Adrenal gland (tissue), 12 donors: ENCODE measurements around the gene MRPL9. TPM values are rescaled to one million over a fixed set of nuclear protein-coding genes. Genes with fewer than 3 reads are reported as not detected.
"Not testable (repeated sequence)": the region's sequence is repeated elsewhere in the genome, so short reads cannot be mapped to it uniquely, and the experiment has no call there.

Experiments used
- DNase-seq, 7 donors: peaks; one replicate each; pipeline ENCODE4 v3.0.0-alpha.2; 2019 to 2020
- H3K27ac ChIP-seq, 5 donors: fragments of 200-600 bp; sonication (generic) in 4 of 5; 1 replicate in 3 of 5; 2 replicates in 2 of 5; pipeline versions ENCODE4 v1.5.1 to v1.8.0; 2016 to 2020; ENCODE audit warnings: mild to moderate bottlenecking in 1 of 5
- H3K27me3 ChIP-seq: fragments of 200-600 bp; 2 replicates; pipeline ENCODE4 v1.8.0; 2021
- H3K36me3 ChIP-seq, 2 donors: fragments of 200-600 bp; replicated peaks in 1 of 2; 1 replicate in 1 of 2; 2 replicates in 1 of 2; pipeline versions ENCODE4 v1.5.1 to v1.8.0; 2018 to 2022
- H3K4me1 ChIP-seq, 2 donors: fragments of 200-600 bp; replicated peaks in 1 of 2; 1 replicate in 1 of 2; 2 replicates in 1 of 2; pipeline versions ENCODE4 v1.5.1 to v1.8.0; 2018 to 2021
- H3K4me3 ChIP-seq, 4 donors: fragments of 200-600 bp; sonication (generic) in 3 of 4; one replicate each; pipeline ENCODE4 v1.5.1; 2016 to 2018
- H3K9me3 ChIP-seq, 3 donors: fragments of 200-600 bp; sonication (generic) in 1 of 3; replicated peaks in 1 of 3; 1 replicate in 2 of 3; 2 replicates in 1 of 3; pipeline versions ENCODE4 v1.5.1 to v1.8.0; 2016 to 2021
- CTCF ChIP-seq, 6 experiments: fragments of 450-650 bp in 4 of 6; fragments of 200-600 bp in 2 of 6; sonication (generic) in 1 of 6; IDR thresholded peaks; 1 replicate in 5 of 6; 2 replicates in 1 of 6; pipeline versions ENCODE4 v1.5.1 to v1.8.0; 2016 to 2021; ENCODE audit warnings: antibody characterized with exemption in 6 of 6, mild to moderate bottlenecking in 2 of 6, moderate library complexity in 1 of 6
- POLR2A ChIP-seq, 2 donors: fragments of 450-650 bp; IDR thresholded peaks; one replicate each; pipeline ENCODE4 v1.6.1; 2017; ENCODE audit warnings: antibody characterized with exemption in 2 of 2, mild to moderate bottlenecking in 2 of 2, moderate library complexity in 1 of 2
- WGBS, 4 donors: extraction: QIAGEN DNeasy Blood & Tissue Kit in 2 of 4; methylation state at CpG; one replicate each; pipeline versions ENCODE4 v1.1.5 to v1.1.7; 2013 to 2017; 5-methylcytosine and 5-hydroxymethylcytosine counted together
- intact Hi-C, 2 donors: fragments of 100-400 bp; cut with DNase I; formaldehyde crosslinking; loops; one replicate each; pipeline versions ENCODE4 v1.14.1 to v1.15.0; 2022 to 2023
- polyA plus RNA-seq, 3 donors: library from polyadenylated mRNA; stranded (reverse); fragments of 200-250 nt in 2 of 3; fragments of 350-450 nt in 1 of 3; fragmentation: Illumina TruSeq in 1 of 3; extraction: RNeasy Lipid Tissue Mini Kit (QIAGEN cat#74804) in 1 of 3; gene quantifications; one replicate each; pipeline ENCODE4 v1.2.3, GENCODE V29; 2013 to 2014
- total RNA-seq, 9 donors: library from RNA; depleted of rRNA in 4 of 9; stranded (reverse); fragments of >200 nt in 4 of 9; fragments of 120-200 nt in 1 of 9; fragmentation: NEBNext Ultra II Directional in 1 of 9; extraction: Animal tissue kit (Norgen Biotek cat#: 25700) in 1 of 9; gene quantifications; one replicate each; pipeline versions ENCODE4 v1.1.0 to v1.2.4, GENCODE V29; 2013 to 2023
- donor health status: healthy with polysubstance abuse.
- donor health status: Bipolar disorder and iron deficiency.
- donor health status: DM: yes; HTN: yes; CAD: no.
- donor health status: DM: no; HTN: no; CAD: no.
- donor health status: DM: no; HTN: no; CAD: no.
- donor health status: DM: yes; HTN: yes; CAD: no.

MRPL9 gene
- total and polyA plus RNA-seq, 12 donors = 42.0 to 127 (median 65.2) TPM

- intact Hi-C loops = no loop called here
- Histone ChIP-seq H3K9me3 (no peaks in the 10 kb centered on the region), H3K4me1 (no peaks in the 10 kb centered on the region), H3K36me3 (peaks cover 0 to 28% of the 10 kb centered on the region in 2 donors), H3K27ac (no peak overlapping the region), H3K27me3 (no peaks in the 10 kb centered on the region), H3K4me3 (no peak overlapping the region)
- no peak for TF ChIP-seq POLR2A (IDR thresholded peaks at IDR 0.05)
- no peak for TF ChIP-seq CTCF (IDR thresholded peaks at IDR 0.05)
- DNase-seq = no peak
- 77 to 98% (median 85%) methylated on average over 3 of the region's 3 CpGs for WGBS, 4 donors
Observed at GRCh38 chr1:151776665-151777062, 13.4 kb upstream of the MRPL9 start.

- DNase-seq = no peak
- Histone ChIP-seq H3K9me3 (no peaks in the 10 kb centered on the region), H3K27ac (no peak overlapping the region), H3K36me3 (peaks cover 0 to 28% of the 10 kb centered on the region in 2 donors), H3K27me3 (no peaks in the 10 kb centered on the region), H3K4me1 (no peaks in the 10 kb centered on the region), H3K4me3 (no peak overlapping the region)
- TF ChIP-seq CTCF (IDR thresholded peaks at IDR 0.05) = no peak
- no peak for TF ChIP-seq POLR2A (IDR thresholded peaks at IDR 0.05)
- 94 to 95% (median 94%) methylated on average over 7 of the region's 7 CpGs for WGBS, 4 donors
- intact Hi-C loops = no loop called here
Observed at GRCh38 chr1:151775894-151776664, 12.8 kb upstream of the MRPL9 start.

- no peaks in the 10 kb centered on the region for H3K4me1 ChIP-seq
- H3K9me3 ChIP-seq = no peaks in the 10 kb centered on the region
- TF ChIP-seq CTCF (IDR thresholded peaks at IDR 0.05) = no peak
- H3K27ac ChIP-seq = no peak overlapping the region
- H3K36me3 ChIP-seq = peaks cover 0 to 28% of the 10 kb centered on the region in 2 donors
- 68 to 98% (median 79%) methylated on average over 3 of the region's 3 CpGs for WGBS, 4 donors
- DNase-seq = no peak
- H3K27me3 ChIP-seq = no peaks in the 10 kb centered on the region
- intact Hi-C loops = no loop called here
- no peak overlapping the region for H3K4me3 ChIP-seq
Observed at GRCh38 chr1:151774256-151774922, 11.1 kb upstream of the MRPL9 start.

GRCh38 chr1:151773702-151774101 lies 10.4 kb upstream of the MRPL9 start:
- DNase-seq = no peak
- no peak for TF ChIP-seq CTCF (IDR thresholded peaks at IDR 0.05)
- TF ChIP-seq POLR2A (IDR thresholded peaks at IDR 0.05) = no peak
- Histone ChIP-seq H3K4me1 (no peaks in the 10 kb centered on the region), H3K27me3 (no peaks in the 10 kb centered on the region), H3K36me3 (peaks cover 0 to 27% of the 10 kb centered on the region in 2 donors), H3K27ac (no peak overlapping the region), H3K9me3 (no peaks in the 10 kb centered on the region), H3K4me3 (no peak overlapping the region)
- intact Hi-C loops = no loop called here
- 61 to 84% (median 69%) methylated on average over 5 of the region's 5 CpGs for WGBS, 4 donors

GRCh38 chr1:151769270-151769669 lies 6.0 kb upstream of the MRPL9 start:
- DNase-seq, H3K9me3 ChIP-seq, H3K4me3 ChIP-seq, H3K27me3 ChIP-seq, H3K27ac ChIP-seq, H3K4me1 ChIP-seq, intact Hi-C loops: not testable (repeated sequence)
- peaks cover 0 to 11% of the 10 kb centered on the region in 2 donors for H3K36me3 ChIP-seq
- WGBS, 4 donors = 85 to 94% (median 89%) methylated on average over 10 to 26 of the region's 34 CpGs

- H3K4me1 ChIP-seq, H3K27ac ChIP-seq, H3K27me3 ChIP-seq, H3K36me3 ChIP-seq, intact Hi-C loops, H3K9me3 ChIP-seq, DNase-seq, H3K4me3 ChIP-seq: not testable (repeated sequence)
- WGBS, 4 donors = 48 to 63% (median 55%) methylated on average over 2 of the region's 7 CpGs
Observed at GRCh38 chr1:151768351-151769066, 5.2 kb upstream of the MRPL9 start.
